Kidney (tissue), 14 donors: ENCODE measurements around the gene SPATA17. TPM values are rescaled to one million over a fixed set of nuclear protein-coding genes. Genes with fewer than 3 reads are reported as not detected.

ENCODE experiments used
- DNase-seq, 5 donors: peaks; one replicate each; pipeline ENCODE4 v3.0.0-alpha.2; 2013 to 2020
- FAIRE-seq: peaks from 2 replicates; lab custom pipeline; 2012; peaks lifted over from hg19 to GRCh38; lab: Jason Lieb, UNC
- H3K27ac ChIP-seq, 2 donors: one replicate each; pipeline ENCODE4 v1.7.0; 2013; ENCODE audit warnings: low read depth in 2 of 2, low read length in 2 of 2, inconsistent platforms in 1 of 2
- H3K27me3 ChIP-seq: one replicate; pipeline ENCODE4 v1.7.1; 2013; ENCODE audit warnings: low read length, inconsistent platforms; ENCODE audit not compliant: control insufficient read depth, insufficient read depth
- H3K36me3 ChIP-seq, 3 donors: one replicate each; pipeline versions ENCODE4 v1.7.0 to v1.7.1; 2013; ENCODE audit warnings: low read length in 3 of 3, control low read depth in 1 of 3, inconsistent platforms in 1 of 3; ENCODE audit not compliant: insufficient read depth in 3 of 3, control insufficient read depth in 2 of 3
- H3K4me1 ChIP-seq, 3 donors: one replicate each; pipeline versions ENCODE4 v1.7.0 to v1.7.1; 2013; ENCODE audit warnings: low read length in 3 of 3, inconsistent platforms in 1 of 3, low read depth in 1 of 3; ENCODE audit not compliant: control insufficient read depth in 2 of 3, insufficient read depth in 2 of 3
- H3K4me3 ChIP-seq, 3 donors: one replicate each; pipeline versions ENCODE4 v1.7.0 to v1.8.1; 2013; ENCODE audit warnings: low read length in 3 of 3, control low read depth in 1 of 3, inconsistent platforms in 1 of 3
- H3K9ac ChIP-seq, 3 donors: one replicate each; pipeline versions ENCODE4 v1.7.0 to v1.7.1; 2013; ENCODE audit warnings: low read length in 3 of 3, control low read depth in 1 of 3, inconsistent platforms in 1 of 3
- H3K9me3 ChIP-seq, 3 donors: one replicate each; pipeline versions ENCODE4 v1.7.0 to v1.7.1; 2013; ENCODE audit warnings: low read length in 3 of 3, control low read depth in 1 of 3, inconsistent platforms in 1 of 3; ENCODE audit not compliant: control insufficient read depth in 2 of 3, insufficient read depth in 1 of 3
- intact Hi-C: fragments of 100-400 bp; cut with DNase I; formaldehyde crosslinking; loops from one replicate; pipeline ENCODE4 v1.11.1; 2022
- polyA plus RNA-seq: library from polyadenylated mRNA; stranded (reverse); fragments of 350-450 nt; fragmentation: Illumina TruSeq; extraction: RNeasy Lipid Tissue Mini Kit (QIAGEN cat#74804); gene quantifications from one replicate; pipeline ENCODE4 v1.2.3, GENCODE V29; 2014; ENCODE audit warnings: low read depth, low replicate concordance; ENCODE audit not compliant: insufficient read depth
- total RNA-seq: library from RNA; stranded (reverse); fragmentation: NEBNext Ultra II Directional; extraction: Animal tissue kit (Norgen Biotek cat#: 25700); gene quantifications from one replicate; pipeline ENCODE4 v1.2.1, GENCODE V29; 2021
- TF ChIP-seq, protein P1 (sequence below): IDR thresholded peaks from 3 replicates; pipeline ENCODE4 v1.5.1; 2012; ENCODE audit warnings: mild to moderate bottlenecking, moderate library complexity, borderline replicate concordance; ENCODE audit not compliant: insufficient read depth; ENCODE audit errors: extremely low read depth
- donor health status: control.
- donor health status: control.
- donor health status: control.
- donor health status: control.
- donor health status: control.
- donor health status: DM: yes; HTN: yes; CAD: no.
- donor health status: Normal renal cell carcinoma (clear cell type).

SPATA17 gene
- total and polyA plus RNA-seq, 2 donors from 2014 or later = 5.7 to 7.1 TPM

GRCh38 chr1:217668351-217668940 lies 37.3 kb downstream of the SPATA17 start:
- H3K27me3 ChIP-seq = no peaks in the 10 kb centered on the region
- H3K9ac ChIP-seq = no peak overlapping the region
- no peaks in the 10 kb centered on the region for H3K4me1 ChIP-seq
- no peak overlapping the region for H3K4me3 ChIP-seq
- FAIRE-seq (no peak), DNase-seq (no peak)
- H3K36me3 ChIP-seq = no peaks in the 10 kb centered on the region
- H3K9me3 ChIP-seq = no peaks in the 10 kb centered on the region
- no peak overlapping the region for H3K27ac ChIP-seq
- intact Hi-C loops = no loop called here
- TF ChIP-seq, protein P1, sequence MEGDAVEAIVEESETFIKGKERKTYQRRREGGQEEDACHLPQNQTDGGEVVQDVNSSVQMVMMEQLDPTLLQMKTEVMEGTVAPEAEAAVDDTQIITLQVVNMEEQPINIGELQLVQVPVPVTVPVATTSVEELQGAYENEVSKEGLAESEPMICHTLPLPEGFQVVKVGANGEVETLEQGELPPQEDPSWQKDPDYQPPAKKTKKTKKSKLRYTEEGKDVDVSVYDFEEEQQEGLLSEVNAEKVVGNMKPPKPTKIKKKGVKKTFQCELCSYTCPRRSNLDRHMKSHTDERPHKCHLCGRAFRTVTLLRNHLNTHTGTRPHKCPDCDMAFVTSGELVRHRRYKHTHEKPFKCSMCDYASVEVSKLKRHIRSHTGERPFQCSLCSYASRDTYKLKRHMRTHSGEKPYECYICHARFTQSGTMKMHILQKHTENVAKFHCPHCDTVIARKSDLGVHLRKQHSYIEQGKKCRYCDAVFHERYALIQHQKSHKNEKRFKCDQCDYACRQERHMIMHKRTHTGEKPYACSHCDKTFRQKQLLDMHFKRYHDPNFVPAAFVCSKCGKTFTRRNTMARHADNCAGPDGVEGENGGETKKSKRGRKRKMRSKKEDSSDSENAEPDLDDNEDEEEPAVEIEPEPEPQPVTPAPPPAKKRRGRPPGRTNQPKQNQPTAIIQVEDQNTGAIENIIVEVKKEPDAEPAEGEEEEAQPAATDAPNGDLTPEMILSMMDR = no peak

- intact Hi-C loops = no loop called here
- FAIRE-seq = no peak
Measured at GRCh38 chr1:217673387-217673786, 42.2 kb downstream of the SPATA17 start.

GRCh38 chr1:217674028-217674729 lies 43.0 kb downstream of the SPATA17 start:
- intact Hi-C loops = no loop called here
- DNase-seq = no peak
- FAIRE-seq = no peak

More at GRCh38 chr1:217673387-217673786, 42.2 kb downstream of the SPATA17 start:
- H3K27me3 ChIP-seq = no peaks in the 10 kb centered on the region
- H3K4me3 ChIP-seq = no peak overlapping the region
- no peak overlapping the region for H3K27ac ChIP-seq
- no peaks in the 10 kb centered on the region for H3K36me3 ChIP-seq
- no peaks in the 10 kb centered on the region for H3K9me3 ChIP-seq
- TF ChIP-seq, protein P1 = no peak
- H3K4me1 ChIP-seq = no peaks in the 10 kb centered on the region
- no peak overlapping the region for H3K9ac ChIP-seq
- no peak for DNase-seq

More at GRCh38 chr1:217674028-217674729, 43.0 kb downstream of the SPATA17 start:
- TF ChIP-seq, protein P1 = no peak
- no peak overlapping the region for H3K27ac ChIP-seq
- H3K9me3 ChIP-seq = no peaks in the 10 kb centered on the region
- H3K4me3 ChIP-seq = no peak overlapping the region
- H3K27me3 ChIP-seq = no peaks in the 10 kb centered on the region
- H3K36me3 ChIP-seq = no peaks in the 10 kb centered on the region
- H3K4me1 ChIP-seq = no peaks in the 10 kb centered on the region
- no peak overlapping the region for H3K9ac ChIP-seq
